HL-60 (cell line): ENCODE data around the gene SRGAP2B.
"Not testable (repeated sequence)": the region's sequence is repeated elsewhere in the genome, so short reads cannot be mapped to it uniquely, and the experiment has no call there.

ENCODE experiments used
- DNase-seq, 2 experiments: peaks; one replicate each; pipeline ENCODE4 v3.0.0-alpha.2; 2010 to 2020; ENCODE audit warnings: low read depth in 1 of 2, low spot score in 1 of 2
- H3K27ac ChIP-seq: fragments of 250-450 bp; sonication (Bioruptor Pico); replicated peaks from 2 replicates; pipeline ENCODE4 v1.5.1; 2020; ENCODE audit warnings: mild to moderate bottlenecking, moderate library complexity
- H3K27me3 ChIP-seq: fragments of 250-450 bp; sonication (Bioruptor Pico); 2 replicates; pipeline ENCODE4 v1.5.1; 2021; ENCODE audit warnings: mild to moderate bottlenecking, moderate library complexity; ENCODE audit not compliant: insufficient read depth, poor library complexity, severe bottlenecking
- H3K4me3 ChIP-seq: replicated peaks from 2 replicates; pipeline ENCODE4 v1.5.1; 2011; ENCODE audit warnings: mild to moderate bottlenecking, control low read depth, low read length; ENCODE audit not compliant: insufficient read depth

The SRGAP2B gene

DNA sequence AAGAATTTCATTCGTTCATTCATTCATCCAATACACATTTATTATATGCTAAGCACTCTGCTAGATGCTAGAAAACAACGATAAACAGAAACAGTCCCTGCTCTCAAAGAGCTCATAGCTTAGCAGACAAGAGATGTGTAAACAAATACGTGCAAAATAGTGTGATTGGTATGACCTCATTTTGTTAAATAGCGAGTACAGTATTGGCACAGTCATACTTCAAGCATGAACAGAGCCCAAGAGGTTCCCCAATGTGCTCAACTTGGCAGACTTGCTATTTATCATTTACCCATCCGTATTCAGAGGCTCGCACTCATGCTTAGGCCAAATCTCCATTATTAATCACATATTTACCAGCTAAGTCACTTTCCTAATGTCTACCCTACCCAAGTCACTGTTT is 23.6 kb downstream of the SRGAP2B start:
- DNase-seq = not testable (repeated sequence)

DNA sequence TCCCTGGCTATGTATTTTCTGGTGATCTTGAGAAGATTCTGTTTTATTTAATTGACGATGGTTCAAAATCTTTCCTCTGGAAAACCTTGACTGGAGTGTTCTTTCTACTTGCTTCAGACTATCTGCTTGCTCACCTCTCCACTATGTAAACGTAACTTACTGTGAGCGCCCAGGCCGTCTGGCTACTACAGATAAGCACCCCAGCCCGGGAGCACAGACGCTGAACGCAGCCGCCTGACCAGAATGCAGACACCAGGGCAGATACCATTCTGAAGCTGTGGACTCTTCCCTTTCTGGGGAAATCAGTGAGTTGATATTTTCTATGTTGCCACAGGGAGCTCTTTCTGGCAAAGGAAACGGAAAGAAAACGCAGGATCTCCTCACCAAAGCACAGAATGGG is 28.6 kb downstream of the SRGAP2B start:
- DNase-seq, H3K27ac ChIP-seq, H3K4me3 ChIP-seq, H3K27me3 ChIP-seq: not testable (repeated sequence)

More for the DNA sequence above, 23.6 kb downstream of the SRGAP2B start:
- not testable (repeated sequence) for H3K4me3 ChIP-seq, H3K27ac ChIP-seq, H3K27me3 ChIP-seq

DNA sequence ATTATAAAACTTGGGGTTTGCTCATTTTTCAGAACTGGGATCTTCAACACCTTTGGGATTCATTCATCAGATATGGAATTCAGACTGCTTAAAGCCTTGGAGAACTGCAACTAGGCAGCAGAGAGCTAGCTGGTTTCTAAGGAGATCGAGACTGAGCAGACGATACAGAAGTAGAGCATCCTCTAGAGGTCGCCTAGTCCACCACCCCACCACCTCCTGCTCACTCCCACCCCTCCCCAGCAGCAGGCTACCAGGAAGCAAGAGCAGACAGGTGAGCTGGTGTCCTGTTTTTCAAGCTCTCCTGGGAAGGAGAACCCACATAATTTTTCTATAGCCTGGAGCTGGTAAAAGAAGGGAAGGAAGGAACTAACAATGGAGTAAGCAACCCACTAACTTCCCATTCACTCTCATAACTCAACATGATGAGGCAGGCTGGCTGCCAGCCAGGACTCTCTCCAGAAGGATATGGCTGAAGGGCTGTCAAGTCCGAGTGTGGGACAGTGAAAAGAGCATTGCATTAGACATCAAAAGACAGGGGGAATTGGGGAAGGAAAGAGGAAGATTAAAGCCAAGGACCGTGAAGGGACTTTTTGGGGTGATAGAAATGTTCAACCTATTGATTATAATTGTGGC is 29.8 kb downstream of the SRGAP2B start:
- not testable (repeated sequence) for H3K27me3 ChIP-seq, DNase-seq, H3K4me3 ChIP-seq, H3K27ac ChIP-seq

DNA sequence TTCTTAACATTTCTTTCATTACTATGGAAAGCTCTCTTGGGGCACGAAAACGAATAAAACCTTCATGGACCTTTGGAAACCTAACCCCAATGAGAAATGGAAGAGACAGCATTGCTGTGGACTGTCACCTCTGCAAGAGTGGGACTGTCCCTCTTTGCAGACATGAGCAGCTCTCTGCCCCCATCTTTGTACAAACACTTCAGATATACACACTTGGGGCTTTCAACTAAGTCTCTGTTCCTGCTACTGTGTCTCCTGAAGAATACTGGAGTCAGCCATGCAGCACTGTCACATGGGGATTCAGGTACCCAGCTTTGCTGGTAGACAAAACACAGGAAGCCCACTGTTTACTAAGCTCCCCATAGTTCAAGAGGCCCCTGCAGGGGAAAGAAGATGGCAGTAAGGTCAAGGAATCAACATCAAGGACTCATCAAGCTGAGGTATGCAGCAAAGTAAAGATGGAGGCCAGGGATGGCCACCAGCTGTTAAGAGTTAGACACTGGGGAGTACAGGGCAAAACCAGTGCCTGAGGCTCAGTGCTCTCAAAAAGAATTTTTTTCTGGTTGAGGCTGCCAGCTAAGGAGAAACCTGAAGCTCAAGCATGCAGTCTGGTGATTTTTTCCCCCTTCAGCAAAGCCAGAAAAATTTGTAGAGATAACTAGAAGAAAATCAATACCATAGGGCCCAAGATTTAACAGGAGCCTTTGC is 31.0 kb downstream of the SRGAP2B start:
- H3K27ac ChIP-seq, DNase-seq, H3K4me3 ChIP-seq, H3K27me3 ChIP-seq: not testable (repeated sequence)

DNA sequence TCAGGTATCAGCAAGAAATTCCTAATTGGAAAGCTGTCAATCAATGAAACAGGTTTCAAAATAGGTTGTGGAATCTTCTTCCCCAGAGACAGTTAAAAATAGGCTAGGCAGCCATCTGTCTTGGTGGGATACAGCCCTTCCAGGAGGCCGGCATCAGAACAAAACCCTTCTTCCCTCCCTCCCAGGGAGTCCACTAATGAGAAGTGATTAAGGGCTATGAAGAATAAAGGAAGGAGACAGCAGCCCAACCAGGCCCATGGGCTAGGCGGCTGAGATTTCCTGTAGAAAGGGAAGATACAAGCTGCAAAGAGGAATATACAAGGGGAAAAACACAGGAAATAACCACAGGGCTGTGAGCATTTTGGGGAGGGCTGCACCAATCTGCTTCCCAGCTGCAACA is 31.8 kb downstream of the SRGAP2B start:
- H3K4me3 ChIP-seq, H3K27me3 ChIP-seq, DNase-seq: not testable (repeated sequence)

DNA sequence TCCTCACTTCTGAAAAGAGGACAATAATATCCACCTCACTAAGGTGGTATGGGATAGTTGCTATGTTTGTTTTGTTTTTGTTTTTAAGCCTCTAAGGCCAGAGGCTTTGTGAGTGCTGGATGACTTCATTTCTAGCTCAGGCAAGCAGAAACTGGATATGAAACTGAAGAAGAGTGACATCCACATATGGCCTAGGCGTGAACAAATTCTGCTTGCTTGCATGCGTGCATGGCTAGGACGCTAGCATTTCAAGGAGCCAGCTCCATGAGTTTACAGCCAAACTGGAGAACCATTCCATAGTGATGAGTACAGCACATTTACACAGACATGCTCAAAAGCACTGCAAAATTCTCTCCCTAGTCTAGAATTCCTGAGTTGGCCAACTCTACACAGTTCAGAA is 36.9 kb downstream of the SRGAP2B start:
- DNase-seq, H3K27me3 ChIP-seq, H3K4me3 ChIP-seq, H3K27ac ChIP-seq: not testable (repeated sequence)

More for the DNA sequence above, 31.8 kb downstream of the SRGAP2B start:
- not testable (repeated sequence) for H3K27ac ChIP-seq

DNA sequence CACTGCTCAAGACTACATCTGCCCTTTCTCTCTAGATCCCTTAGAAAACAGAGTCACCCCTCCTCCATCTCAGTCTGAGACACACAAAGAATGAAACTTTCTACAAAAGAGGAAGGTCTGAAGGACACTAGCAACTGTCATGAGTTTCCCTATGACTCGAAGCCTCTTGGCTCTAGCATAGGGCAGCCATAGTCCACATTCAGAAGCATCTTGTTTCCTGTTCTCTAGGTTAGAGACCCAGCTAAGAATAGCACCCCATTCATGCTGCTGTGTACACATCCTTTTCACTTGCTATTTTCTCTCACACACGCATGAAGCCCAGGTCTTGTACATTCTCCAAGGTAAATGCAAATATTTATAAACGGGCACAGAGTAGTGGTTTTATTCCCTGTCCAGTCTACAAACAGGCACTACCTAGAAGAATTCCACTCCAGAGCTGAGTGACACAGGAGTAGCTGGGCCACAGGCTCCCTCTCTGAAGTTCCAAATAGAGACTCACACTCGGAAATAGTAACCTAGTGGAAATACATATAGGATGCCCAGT is 39.8 kb downstream of the SRGAP2B start:
- not testable (repeated sequence) for H3K27ac ChIP-seq, H3K4me3 ChIP-seq, H3K27me3 ChIP-seq, DNase-seq

DNA sequence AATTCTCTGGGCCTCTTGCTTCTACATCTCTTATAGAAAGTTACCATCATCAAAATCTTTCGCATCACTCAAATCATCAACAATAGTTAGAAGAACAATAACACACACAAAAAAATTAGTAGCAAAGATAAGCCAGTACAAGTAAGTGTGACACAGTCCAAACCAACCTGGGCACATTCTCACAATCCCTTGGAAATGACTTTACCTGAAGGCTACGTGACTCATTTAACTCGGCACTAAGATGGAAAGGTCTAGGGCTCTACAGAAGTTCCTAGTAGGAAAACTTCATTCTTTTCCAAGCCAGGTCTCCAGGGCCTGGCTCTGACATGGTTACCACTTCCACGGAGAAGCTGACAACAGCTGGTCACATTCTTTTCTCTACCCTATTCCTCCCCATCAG is 41.7 kb downstream of the SRGAP2B start:
- H3K27me3 ChIP-seq, DNase-seq, H3K27ac ChIP-seq: not testable (repeated sequence)

DNA sequence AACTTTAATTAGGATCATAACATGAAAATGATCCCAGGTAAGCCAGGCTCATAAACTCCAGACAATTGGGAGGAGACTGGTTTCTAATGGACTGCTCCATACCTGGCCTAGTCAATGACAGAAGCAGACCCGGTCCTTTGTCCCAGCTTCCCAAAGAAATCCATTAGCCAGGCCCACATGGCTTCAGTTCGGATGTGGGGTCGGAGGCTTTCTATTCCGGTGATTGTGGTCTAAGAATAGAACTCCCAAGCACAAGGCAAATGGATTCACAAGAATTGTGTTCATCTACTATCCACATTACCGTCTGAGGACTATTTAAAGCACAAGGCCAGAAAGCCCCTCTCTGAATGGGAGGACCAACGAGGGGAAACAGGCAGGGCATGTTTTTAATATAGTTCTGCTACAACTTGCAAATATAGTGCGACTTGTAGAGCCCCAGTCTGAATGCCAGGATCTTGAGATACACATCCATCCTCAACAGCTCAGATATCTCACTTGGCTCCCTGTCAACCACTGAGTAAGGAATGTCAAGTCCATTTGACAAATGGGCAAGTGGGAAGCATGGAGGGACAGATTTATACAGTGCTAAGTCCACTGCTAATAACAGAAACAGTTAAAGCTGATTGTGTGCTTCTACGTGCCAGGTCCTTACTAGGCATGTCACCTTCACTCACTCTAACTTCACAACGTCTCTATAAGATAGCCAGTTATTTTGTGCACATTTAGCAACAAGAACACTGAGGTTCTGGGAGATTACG is 42.9 kb downstream of the SRGAP2B start:
- H3K27ac ChIP-seq, H3K4me3 ChIP-seq, H3K27me3 ChIP-seq, DNase-seq: not testable (repeated sequence)

More for the DNA sequence above, 41.7 kb downstream of the SRGAP2B start:
- H3K4me3 ChIP-seq = not testable (repeated sequence)

DNA sequence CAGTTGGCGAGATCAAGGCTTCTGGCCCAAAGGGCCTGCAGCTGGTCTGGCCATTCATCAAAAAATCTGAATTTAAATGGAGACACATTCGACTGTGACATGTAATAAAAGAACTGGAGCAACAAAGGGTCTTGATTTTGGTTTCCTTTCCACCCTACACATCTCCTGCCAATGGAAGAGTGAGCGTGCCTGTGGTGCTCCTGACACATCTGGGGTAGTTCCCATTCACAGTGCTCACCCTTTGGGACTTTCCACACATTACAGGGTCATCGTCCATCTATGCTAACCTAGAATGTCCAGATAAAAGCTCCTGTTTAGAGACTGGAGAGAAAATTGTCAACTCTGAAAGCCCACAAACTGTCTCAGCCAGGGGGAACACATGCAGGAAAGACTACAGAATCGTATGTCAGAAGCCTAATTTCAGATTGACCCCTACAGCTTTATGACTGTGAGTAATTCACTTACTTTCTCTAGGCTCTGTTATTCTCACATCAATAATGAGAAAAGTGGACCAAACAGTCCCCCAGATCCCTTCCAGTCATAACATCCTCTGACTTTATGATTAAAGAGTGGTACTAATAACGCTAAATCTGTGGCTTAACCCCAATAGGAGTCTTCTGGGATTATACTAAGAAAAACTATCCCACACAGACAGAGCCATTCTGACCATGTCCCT is 46.8 kb downstream of the SRGAP2B start:
- H3K27me3 ChIP-seq = not testable (repeated sequence)

DNA sequence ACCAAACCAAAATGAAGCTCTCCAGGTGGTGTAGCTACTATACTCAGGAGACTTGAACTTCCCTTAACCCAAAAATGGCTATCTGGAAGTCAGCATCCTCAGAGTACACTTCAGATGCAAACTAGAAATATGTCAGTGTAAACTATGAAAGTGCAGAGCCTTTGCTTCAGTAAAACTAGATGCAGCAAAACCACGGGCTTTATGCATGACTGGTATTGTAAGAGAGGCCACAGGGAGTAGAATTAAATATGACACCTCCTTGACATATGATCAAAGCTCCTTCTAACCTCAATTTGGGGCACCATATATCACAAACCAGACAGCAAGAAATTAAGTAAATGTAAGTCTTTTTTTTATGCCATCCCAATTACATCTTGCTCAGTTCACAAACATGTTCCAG is 47.6 kb downstream of the SRGAP2B start:
- H3K27me3 ChIP-seq, DNase-seq, H3K27ac ChIP-seq, H3K4me3 ChIP-seq: not testable (repeated sequence)

More for the DNA sequence above, 46.8 kb downstream of the SRGAP2B start:
- not testable (repeated sequence) for H3K4me3 ChIP-seq, H3K27ac ChIP-seq, DNase-seq

DNA sequence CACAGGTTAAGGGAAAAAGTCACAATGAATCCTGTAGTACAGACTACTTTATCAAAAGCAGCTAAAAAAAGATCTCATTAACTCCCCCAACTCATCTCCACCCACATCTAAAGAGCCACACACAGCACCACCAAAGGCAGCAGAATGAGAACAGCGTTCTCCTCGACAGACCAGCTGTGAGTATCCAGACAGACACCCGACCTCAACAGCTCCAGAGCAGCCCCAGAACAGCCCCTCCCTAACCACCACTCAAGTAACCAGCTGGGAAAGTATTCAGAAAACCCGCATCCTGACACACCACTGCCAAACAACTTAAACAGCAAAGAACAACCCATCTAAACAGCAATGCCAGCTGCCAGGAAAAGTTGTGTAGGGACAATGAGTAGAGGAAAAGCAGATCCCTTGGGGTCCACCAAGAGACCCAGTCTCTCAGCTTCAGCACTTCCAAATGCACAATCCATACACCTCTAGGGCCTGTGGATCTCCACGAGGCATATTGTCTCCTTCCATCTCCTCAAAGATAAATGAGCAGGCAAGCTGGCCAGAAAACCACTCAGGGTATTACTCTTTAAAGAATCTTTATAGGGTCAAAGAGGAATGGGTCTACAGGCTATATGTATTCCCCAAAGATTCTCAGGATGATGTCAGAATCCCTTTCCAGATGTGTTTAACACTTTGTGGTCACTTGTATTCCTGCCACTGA is 49.4 kb downstream of the SRGAP2B start:
- not testable (repeated sequence) for H3K27ac ChIP-seq, H3K27me3 ChIP-seq, DNase-seq, H3K4me3 ChIP-seq

DNA sequence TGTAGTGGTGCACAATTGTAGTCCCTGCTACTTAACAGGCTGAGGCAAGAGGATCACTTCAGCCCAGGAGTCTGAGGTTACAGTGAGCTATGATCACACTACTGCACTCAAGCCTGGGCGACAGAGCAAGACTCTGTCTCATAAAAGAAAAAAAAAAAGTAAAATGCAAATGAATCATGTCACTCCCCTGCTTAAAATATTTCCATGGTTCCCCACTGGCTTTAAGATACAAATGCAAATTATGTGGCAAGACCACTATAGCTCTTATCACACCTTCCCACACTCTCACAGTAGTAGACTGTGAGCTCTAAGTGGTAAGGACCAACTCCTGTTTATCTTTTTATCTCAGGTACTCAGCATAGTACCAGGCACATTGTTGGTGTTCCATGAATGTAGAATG is 53.6 kb downstream of the SRGAP2B start:
- not testable (repeated sequence) for H3K4me3 ChIP-seq, DNase-seq, H3K27ac ChIP-seq, H3K27me3 ChIP-seq

DNA sequence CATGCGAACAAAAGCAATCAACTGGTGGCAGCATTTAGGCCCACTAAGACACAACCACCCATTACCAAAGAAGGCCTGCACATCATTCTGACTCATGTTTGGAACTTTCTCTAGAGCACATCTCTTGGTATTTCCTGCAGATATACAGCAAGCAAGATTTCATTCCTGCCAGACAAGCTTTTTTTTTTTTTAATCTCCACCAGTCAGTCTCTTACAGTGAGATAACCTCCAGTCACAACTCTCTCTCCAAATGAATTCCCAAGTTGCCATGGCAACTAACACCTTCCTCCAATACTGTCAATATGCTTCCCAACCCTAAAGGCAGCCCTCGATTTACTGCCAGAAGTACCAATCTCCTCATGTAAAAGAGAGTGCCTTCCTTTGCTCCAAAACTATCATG is 59.1 kb downstream of the SRGAP2B start:
- H3K4me3 ChIP-seq, H3K27me3 ChIP-seq, H3K27ac ChIP-seq, DNase-seq: not testable (repeated sequence)
